ENCODE results near the gene ECI2.
"Not testable (repeated sequence)": the region's sequence is repeated elsewhere in the genome, so short reads cannot be mapped to it uniquely, and the experiment has no call there.

- not testable (repeated sequence) for TF ChIP-seq POLR2AphosphoS5 (IDR thresholded peaks at IDR 0.05; ENCODE audit: low read depth, low read length); TEAD4 (IDR thresholded peaks at IDR 0.05; ENCODE audit: borderline replicate concordance, insufficient read depth); JUND (IDR thresholded peaks at IDR 0.05); CTCF (IDR thresholded peaks at IDR 0.05); RCOR1 (IDR thresholded peaks at IDR 0.05; ENCODE audit: low read length); EP300 (IDR thresholded peaks at IDR 0.05; ENCODE audit: borderline replicate concordance in 1 of 2, low read depth in 1 of 2, low read length in 1 of 2); EZH2phosphoT487 (IDR thresholded peaks at IDR 0.05; ENCODE audit: borderline replicate concordance, low read depth); SIN3A (IDR thresholded peaks at IDR 0.05; ENCODE audit: borderline replicate concordance, low read depth, low read length); GATA2 (CRISPR knock-in tag; IDR thresholded peaks at IDR 0.05)
Measured at GRCh38 chr6:4090043-4090442, 45.3 kb downstream of the ECI2 start.
